K562 (cell line): ENCODE measurements around the gene CTIF. TPM values are rescaled to one million over a fixed set of nuclear protein-coding genes. Genes with fewer than 3 reads are reported as not detected.
A peak's percentile ranks its signal among the peaks of the same experiment; 100 is the strongest.

ENCODE experiments used
- ARNT ChIP-seq, 2 experiments: fragments of 450-650 bp; IDR thresholded peaks; 2 replicates each; pipeline ENCODE4 v1.6.1; 2016; ENCODE audit warnings: mild to moderate bottlenecking in 1 of 2
- CEBPB ChIP-seq: fragments of 450-650 bp; IDR thresholded peaks from 2 replicates; pipeline ENCODE4 v1.6.1; 2016; ENCODE audit warnings: missing genetic modification characterization, missing compliant biosample characterization
- CREB1 ChIP-seq, 2 experiments: sonication (generic) in 1 of 2; formaldehyde crosslinking in 1 of 2; IDR thresholded peaks; 2 replicates each; pipeline versions ENCODE4 v1.6.1 to v1.8.0; 2012 to 2022; ENCODE audit warnings: inconsistent platforms in 1 of 2, mild to moderate bottlenecking in 1 of 2, missing genetic modification reagents in 1 of 2, moderate library complexity in 1 of 2
- GTF3C2 ChIP-seq: IDR thresholded peaks from 3 replicates; pipeline ENCODE4 v1.6.1; 2011; ENCODE audit warnings: borderline replicate concordance, mild to moderate bottlenecking, moderate library complexity; ENCODE audit not compliant: insufficient read length; ENCODE audit errors: extremely low read depth
- HBP1 ChIP-seq: fragments of 450-650 bp; formaldehyde crosslinking; IDR thresholded peaks from 2 replicates; pipeline ENCODE4 v1.4.0; 2022; ENCODE audit warnings: missing genetic modification characterization
- HES1 ChIP-seq: fragments of 450-650 bp; IDR thresholded peaks from 2 replicates; pipeline ENCODE4 v1.6.1; 2016; ENCODE audit warnings: low read depth, mild to moderate bottlenecking, moderate library complexity
- NFIC ChIP-seq: fragments of 450-650 bp; IDR thresholded peaks from 2 replicates; pipeline ENCODE4 v1.6.1; 2017; ENCODE audit warnings: mild to moderate bottlenecking, inconsistent platforms
- PHB ChIP-seq: fragments of 250-450 bp; sonication (Bioruptor Pico); IDR thresholded peaks from 2 replicates; pipeline ENCODE4 v1.5.0; 2021
- PKNOX1 ChIP-seq: fragments of 450-650 bp; IDR thresholded peaks from 2 replicates; pipeline ENCODE4 v1.6.1; 2016
- RBM34 ChIP-seq: fragments of 200-400 bp; formaldehyde crosslinking; IDR thresholded peaks from 2 replicates; pipeline ENCODE4 v1.6.1; 2018; ENCODE audit warnings: low read length, borderline replicate concordance; ENCODE audit not compliant: insufficient read depth
- SPI1 ChIP-seq: IDR thresholded peaks from 2 replicates; pipeline ENCODE4 v1.6.1; 2011; ENCODE audit warnings: low read depth, low read length, control low read depth, borderline replicate concordance
- TCF15 ChIP-seq: fragments of 250-450 bp; sonication (Bioruptor Pico); IDR thresholded peaks from 2 replicates; pipeline ENCODE4 v1.8.0; 2022; ENCODE audit warnings: moderate library complexity, mild to moderate bottlenecking, inconsistent platforms
- ZBTB9 ChIP-seq: fragments of 450-650 bp; formaldehyde crosslinking; IDR thresholded peaks from 2 replicates; pipeline ENCODE4 v1.4.0; 2020; ENCODE audit warnings: mild to moderate bottlenecking, moderate library complexity
- ZFX ChIP-seq: sonication (generic); formaldehyde crosslinking; IDR thresholded peaks from 2 replicates; pipeline ENCODE4 v1.8.0; 2022; ENCODE audit warnings: mild to moderate bottlenecking, missing genetic modification reagents, moderate library complexity
- ZSCAN29 ChIP-seq: fragments of 450-650 bp; IDR thresholded peaks from 2 replicates; pipeline ENCODE4 v1.6.1; 2017
- polyA plus RNA-seq, 8 experiments: library from polyadenylated mRNA; depleted of rRNA in 4 of 8; stranded (reverse) in 5 of 8; unstranded in 3 of 8; fragments of >200 nt; fragmentation: Nextera tagmentation in 2 of 8; fragmentation: Illumina TruSeq in 1 of 8; extraction: Ambion mirVana in 2 of 8; extraction: Trizol in 1 of 8; gene quantifications; 2 replicates each; pipeline versions ENCODE4 v1.2.1 to v1.2.3, GENCODE V29; 2011 to 2014; ENCODE audit warnings: inconsistent platforms in 1 of 8, missing spikeins in 1 of 8
- total RNA-seq, 7 experiments: library from RNA; depleted of rRNA in 6 of 7; stranded (reverse); fragments of >200 nt in 6 of 7; fragmentation: Illumina TruSeq in 2 of 7; extraction: Trizol in 2 of 7; gene quantifications; 2 replicates each; pipeline versions ENCODE4 v1.2.1 to v1.2.3, GENCODE V29; 2011 to 2021; ENCODE audit warnings: low replicate concordance in 1 of 7

CTIF gene
- total and polyA plus RNA-seq, 9 of the 15 experiments (the other 6 are each of a cell fraction or from before 2014, with no cell fraction given) = 0.17 to 11.5 (median 2.2) TPM

GRCh38 chr18:48781163-48781987, 242.5 kb downstream of the CTIF start (continued):
- TF ChIP-seq PKNOX1 (no peak; the same call in none of the 2 replicates), NFIC (peak; percentile 97), GTF3C2 (no peak), ZFX (CRISPR knock-in tag) (peak; percentile 57), SPI1 (no peak), PHB (CRISPR knock-in tag) (no peak), ZBTB9 (CRISPR knock-in tag) (peak; percentile 51; the same call in 1 of the 2 replicates), TCF15 (no peak), CEBPB (tag) (peak; percentile 82), ARNT (IDR thresholded peaks at IDR 0.05) (peak; percentile 74 to 81; a peak in 3 of 4 replicates), HBP1 (CRISPR knock-in tag) (no peak), CREB1 (IDR thresholded peaks at IDR 0.05) (peak; percentile 76), CREB1 (CRISPR knock-in tag; IDR thresholded peaks at IDR 0.05) (peak; percentile 59), HES1 (peak; percentile 89), ZSCAN29 (no peak), RBM34 (no peak)
